K562 (cell line): ENCODE measurements around the gene ZFYVE1. TPM values are rescaled to one million over a fixed set of nuclear protein-coding genes. Genes with fewer than 3 reads are reported as not detected.
A peak's percentile ranks its signal among the peaks of the same experiment; 100 is the strongest.

ENCODE experiments used
- CREB1 ChIP-seq, 2 experiments: sonication (generic) in 1 of 2; formaldehyde crosslinking in 1 of 2; IDR thresholded peaks; 2 replicates each; pipeline versions ENCODE4 v1.6.1 to v1.8.0; 2012 to 2022; ENCODE audit warnings: inconsistent platforms in 1 of 2, mild to moderate bottlenecking in 1 of 2, missing genetic modification reagents in 1 of 2, moderate library complexity in 1 of 2
- FOXA3 ChIP-seq, 2 experiments: fragments of 450-650 bp in 1 of 2; sonication (generic) in 1 of 2; formaldehyde crosslinking; IDR thresholded peaks in 1 of 2; conservative IDR thresholded peaks in 1 of 2; 2 replicates each; pipeline versions ENCODE4 v1.4.0 to v1.8.0; 2020 to 2022; ENCODE audit warnings: mild to moderate bottlenecking in 2 of 2, missing genetic modification reagents in 1 of 2
- FOXP1 ChIP-seq: sonication (generic); formaldehyde crosslinking; IDR thresholded peaks from 2 replicates; pipeline ENCODE4 v1.8.0; 2022; ENCODE audit warnings: mild to moderate bottlenecking, missing genetic modification reagents
- JUN ChIP-seq, 2 experiments: sonication (generic) in 1 of 2; formaldehyde crosslinking in 1 of 2; IDR thresholded peaks; 2 replicates each; pipeline versions ENCODE4 v1.6.1 to v1.8.0; 2012 to 2022; ENCODE audit warnings: borderline replicate concordance in 2 of 2, mild to moderate bottlenecking in 2 of 2, improper control_type of control experiment in 1 of 2, low read depth in 1 of 2, low read length in 1 of 2, missing genetic modification reagents in 1 of 2
- PCBP1 ChIP-seq: fragments of 200-400 bp; formaldehyde crosslinking; IDR thresholded peaks from 2 replicates; pipeline ENCODE4 v1.6.1; 2018; ENCODE audit warnings: mild to moderate bottlenecking, low read depth, low read length; ENCODE audit not compliant: poor library complexity, severe bottlenecking
- POLR2A ChIP-seq: fragments of 450-650 bp; conservative IDR thresholded peaks from 2 replicates; pipeline ENCODE4 v1.6.1; 2016
- RFX1 ChIP-seq: fragments of 450-650 bp; IDR thresholded peaks from 2 replicates; pipeline ENCODE4 v1.6.1; 2016; ENCODE audit warnings: mild to moderate bottlenecking, moderate library complexity
- SAP30 ChIP-seq: fragments of 200-600 bp; sonication (generic); IDR thresholded peaks from 2 replicates; pipeline ENCODE4 v1.6.1; 2012; ENCODE audit warnings: borderline replicate concordance, low read depth, mild to moderate bottlenecking, moderate library complexity, low read length, control low read depth, inconsistent platforms; ENCODE audit not compliant: insufficient read depth, poor library complexity, severe bottlenecking
- SIN3A ChIP-seq, 2 experiments: fragments of 150-350 bp in 1 of 2; IDR thresholded peaks; 2 replicates each; pipeline ENCODE4 v1.6.1; 2011 to 2016; ENCODE audit warnings: borderline replicate concordance in 2 of 2, low read depth in 2 of 2, low read length in 2 of 2, mild to moderate bottlenecking in 2 of 2, moderate library complexity in 2 of 2; ENCODE audit not compliant: control insufficient read depth in 1 of 2
- SP2 ChIP-seq: IDR thresholded peaks from 2 replicates; pipeline ENCODE4 v1.6.1; 2011; ENCODE audit warnings: mild to moderate bottlenecking, low read depth, low read length, moderate library complexity; ENCODE audit not compliant: poor library complexity, severe bottlenecking; ENCODE audit errors: extremely low read depth
- ZNF121 ChIP-seq: sonication (generic); formaldehyde crosslinking; conservative IDR thresholded peaks from 2 replicates; pipeline ENCODE4 v1.8.0; 2022; ENCODE audit warnings: missing genetic modification reagents
- polyA plus RNA-seq, 8 experiments: library from polyadenylated mRNA; depleted of rRNA in 4 of 8; stranded (reverse) in 5 of 8; unstranded in 3 of 8; fragments of >200 nt; fragmentation: Nextera tagmentation in 2 of 8; fragmentation: Illumina TruSeq in 1 of 8; extraction: Ambion mirVana in 2 of 8; extraction: Trizol in 1 of 8; gene quantifications; 2 replicates each; pipeline versions ENCODE4 v1.2.1 to v1.2.3, GENCODE V29; 2011 to 2014; ENCODE audit warnings: inconsistent platforms in 1 of 8, missing spikeins in 1 of 8
- total RNA-seq, 7 experiments: library from RNA; depleted of rRNA in 6 of 7; stranded (reverse); fragments of >200 nt in 6 of 7; fragmentation: Illumina TruSeq in 2 of 7; extraction: Trizol in 2 of 7; gene quantifications; 2 replicates each; pipeline versions ENCODE4 v1.2.1 to v1.2.3, GENCODE V29; 2011 to 2021; ENCODE audit warnings: low replicate concordance in 1 of 7
- TF ChIP-seq, protein P1 (sequence below): sonication (generic); formaldehyde crosslinking; IDR thresholded peaks from 2 replicates; pipeline ENCODE4 v1.8.0; 2022; ENCODE audit warnings: mild to moderate bottlenecking, missing genetic modification reagents, borderline replicate concordance
- TF ChIP-seq, protein P2 (sequence below): fragments of 450-650 bp; IDR thresholded peaks from 2 replicates; pipeline ENCODE4 v1.6.1; 2016; ENCODE audit warnings: borderline replicate concordance
- TF ChIP-seq, protein P3 (sequence below): sonication (generic); formaldehyde crosslinking; IDR thresholded peaks from 2 replicates; pipeline ENCODE4 v1.8.0; 2022; ENCODE audit warnings: missing genetic modification reagents, mild to moderate bottlenecking, moderate library complexity, borderline replicate concordance
- TF ChIP-seq, protein P4 (sequence below): sonication (generic); formaldehyde crosslinking; IDR thresholded peaks from 2 replicates; pipeline ENCODE4 v1.8.1; 2023; ENCODE audit warnings: mild to moderate bottlenecking, missing genetic modification reagents
- TF ChIP-seq, protein P5 (sequence below): fragments of 250-450 bp; sonication (Bioruptor Pico); IDR thresholded peaks from 2 replicates; pipeline ENCODE4 v1.8.0; 2021; ENCODE audit warnings: moderate library complexity, mild to moderate bottlenecking, inconsistent platforms

ZFYVE1 gene
- total and polyA plus RNA-seq, 9 of the 15 experiments (the other 6 are each of a cell fraction or from before 2014, with no cell fraction given): 0.62 to 5.5 (median 3.4) TPM

DNA sequence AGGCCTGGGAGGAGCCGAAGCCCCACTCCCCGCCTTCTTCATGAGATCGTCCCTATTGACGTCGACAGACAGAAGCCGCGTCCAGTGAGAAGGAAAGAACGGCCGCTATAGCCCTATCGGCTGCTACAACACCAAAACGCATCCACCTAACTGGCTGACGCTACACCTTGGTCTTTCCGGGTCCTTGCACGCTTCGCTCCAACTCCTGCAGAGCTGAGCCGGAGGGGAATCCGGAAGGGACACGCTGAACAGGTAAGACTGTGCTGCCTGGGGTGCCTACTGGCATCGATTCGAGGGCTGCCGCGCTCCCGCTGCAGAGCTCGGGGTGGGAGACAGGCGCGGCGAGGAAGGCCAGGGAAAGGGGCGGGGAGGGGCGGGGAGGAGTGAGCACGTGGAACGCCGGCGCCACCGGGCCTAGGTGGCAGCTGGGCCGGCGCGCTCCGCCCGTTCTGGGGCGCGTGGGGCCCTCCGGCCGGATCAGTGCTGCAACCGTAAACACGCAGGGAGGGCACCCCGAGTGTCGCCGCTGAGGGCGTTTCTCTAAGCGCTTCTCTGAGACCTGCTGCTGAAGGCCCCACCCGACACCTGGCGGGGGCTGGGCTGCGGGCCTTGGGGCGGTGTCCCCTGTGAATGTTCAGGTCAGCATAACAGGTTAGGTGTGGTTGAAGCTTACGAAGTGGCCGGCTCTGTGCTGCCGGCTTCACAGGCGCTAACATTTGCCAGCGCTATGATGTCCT lies 100.4 kb downstream of the ZFYVE1 start, which contains the start of gene DCAF4 (continued):
- TF ChIP-seq, protein P1, sequence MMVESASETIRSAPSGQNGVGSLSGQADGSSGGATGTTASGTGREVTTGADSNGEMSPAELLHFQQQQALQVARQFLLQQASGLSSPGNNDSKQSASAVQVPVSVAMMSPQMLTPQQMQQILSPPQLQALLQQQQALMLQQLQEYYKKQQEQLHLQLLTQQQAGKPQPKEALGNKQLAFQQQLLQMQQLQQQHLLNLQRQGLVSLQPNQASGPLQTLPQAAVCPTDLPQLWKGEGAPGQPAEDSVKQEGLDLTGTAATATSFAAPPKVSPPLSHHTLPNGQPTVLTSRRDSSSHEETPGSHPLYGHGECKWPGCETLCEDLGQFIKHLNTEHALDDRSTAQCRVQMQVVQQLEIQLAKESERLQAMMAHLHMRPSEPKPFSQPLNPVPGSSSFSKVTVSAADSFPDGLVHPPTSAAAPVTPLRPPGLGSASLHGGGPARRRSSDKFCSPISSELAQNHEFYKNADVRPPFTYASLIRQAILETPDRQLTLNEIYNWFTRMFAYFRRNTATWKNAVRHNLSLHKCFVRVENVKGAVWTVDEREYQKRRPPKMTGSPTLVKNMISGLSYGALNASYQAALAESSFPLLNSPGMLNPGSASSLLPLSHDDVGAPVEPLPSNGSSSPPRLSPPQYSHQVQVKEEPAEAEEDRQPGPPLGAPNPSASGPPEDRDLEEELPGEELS (CRISPR knock-in tag): peak; percentile 62; the same call in 1 of the 2 replicates
- TF ChIP-seq SP2: peak; percentile 64
- no peak for TF ChIP-seq RFX1
- TF ChIP-seq, protein P2, sequence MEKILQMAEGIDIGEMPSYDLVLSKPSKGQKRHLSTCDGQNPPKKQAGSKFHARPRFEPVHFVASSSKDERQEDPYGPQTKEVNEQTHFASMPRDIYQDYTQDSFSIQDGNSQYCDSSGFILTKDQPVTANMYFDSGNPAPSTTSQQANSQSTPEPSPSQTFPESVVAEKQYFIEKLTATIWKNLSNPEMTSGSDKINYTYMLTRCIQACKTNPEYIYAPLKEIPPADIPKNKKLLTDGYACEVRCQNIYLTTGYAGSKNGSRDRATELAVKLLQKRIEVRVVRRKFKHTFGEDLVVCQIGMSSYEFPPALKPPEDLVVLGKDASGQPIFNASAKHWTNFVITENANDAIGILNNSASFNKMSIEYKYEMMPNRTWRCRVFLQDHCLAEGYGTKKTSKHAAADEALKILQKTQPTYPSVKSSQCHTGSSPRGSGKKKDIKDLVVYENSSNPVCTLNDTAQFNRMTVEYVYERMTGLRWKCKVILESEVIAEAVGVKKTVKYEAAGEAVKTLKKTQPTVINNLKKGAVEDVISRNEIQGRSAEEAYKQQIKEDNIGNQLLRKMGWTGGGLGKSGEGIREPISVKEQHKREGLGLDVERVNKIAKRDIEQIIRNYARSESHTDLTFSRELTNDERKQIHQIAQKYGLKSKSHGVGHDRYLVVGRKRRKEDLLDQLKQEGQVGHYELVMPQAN: peak; percentile 99
- TF ChIP-seq CREB1 (IDR thresholded peaks at IDR 0.05): no peak
- peak; percentile 66; the same call in 1 of the 2 replicates for TF ChIP-seq CREB1 (CRISPR knock-in tag; IDR thresholded peaks at IDR 0.05)
- TF ChIP-seq FOXA3 (CRISPR knock-in tag; conservative IDR thresholded peaks at IDR 0.05 in 1 of 2, IDR thresholded peaks at IDR 0.05 in 1 of 2): peak in 1 of 2 experiments; percentile 65; a peak in 2 of 4 replicates
- no peak for TF ChIP-seq ZNF121 (CRISPR knock-in tag)
- peak; percentile 69; the same call in 1 of the 2 replicates for TF ChIP-seq FOXP1
- TF ChIP-seq, protein P3, sequence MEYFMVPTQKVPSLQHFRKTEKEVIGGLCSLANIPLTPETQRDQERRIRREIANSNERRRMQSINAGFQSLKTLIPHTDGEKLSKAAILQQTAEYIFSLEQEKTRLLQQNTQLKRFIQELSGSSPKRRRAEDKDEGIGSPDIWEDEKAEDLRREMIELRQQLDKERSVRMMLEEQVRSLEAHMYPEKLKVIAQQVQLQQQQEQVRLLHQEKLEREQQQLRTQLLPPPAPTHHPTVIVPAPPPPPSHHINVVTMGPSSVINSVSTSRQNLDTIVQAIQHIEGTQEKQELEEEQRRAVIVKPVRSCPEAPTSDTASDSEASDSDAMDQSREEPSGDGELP: peak; percentile 88
- TF ChIP-seq, protein P4, sequence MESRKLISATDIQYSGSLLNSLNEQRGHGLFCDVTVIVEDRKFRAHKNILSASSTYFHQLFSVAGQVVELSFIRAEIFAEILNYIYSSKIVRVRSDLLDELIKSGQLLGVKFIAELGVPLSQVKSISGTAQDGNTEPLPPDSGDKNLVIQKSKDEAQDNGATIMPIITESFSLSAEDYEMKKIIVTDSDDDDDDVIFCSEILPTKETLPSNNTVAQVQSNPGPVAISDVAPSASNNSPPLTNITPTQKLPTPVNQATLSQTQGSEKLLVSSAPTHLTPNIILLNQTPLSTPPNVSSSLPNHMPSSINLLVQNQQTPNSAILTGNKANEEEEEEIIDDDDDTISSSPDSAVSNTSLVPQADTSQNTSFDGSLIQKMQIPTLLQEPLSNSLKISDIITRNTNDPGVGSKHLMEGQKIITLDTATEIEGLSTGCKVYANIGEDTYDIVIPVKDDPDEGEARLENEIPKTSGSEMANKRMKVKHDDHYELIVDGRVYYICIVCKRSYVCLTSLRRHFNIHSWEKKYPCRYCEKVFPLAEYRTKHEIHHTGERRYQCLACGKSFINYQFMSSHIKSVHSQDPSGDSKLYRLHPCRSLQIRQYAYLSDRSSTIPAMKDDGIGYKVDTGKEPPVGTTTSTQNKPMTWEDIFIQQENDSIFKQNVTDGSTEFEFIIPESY (CRISPR knock-in tag): 0 out of 2 replicates have a peak, but pooled peaks have one; percentile 68
- TF ChIP-seq, protein P5, sequence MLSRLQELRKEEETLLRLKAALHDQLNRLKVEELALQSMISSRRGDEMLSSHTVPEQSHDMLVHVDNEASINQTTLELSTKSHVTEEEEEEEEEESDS (CRISPR knock-in tag): no peak
- TF ChIP-seq PCBP1: peak; percentile 67
- TF ChIP-seq SAP30: peak; percentile 99
- TF ChIP-seq JUN (IDR thresholded peaks at IDR 0.05; ENCODE audit: borderline replicate concordance, low read depth, low read length): peak; percentile 4; the same call in 1 of the 2 replicates
- TF ChIP-seq JUN (CRISPR knock-in tag; IDR thresholded peaks at IDR 0.05; ENCODE audit: borderline replicate concordance): no peak
- TF ChIP-seq POLR2A: peak; percentile 55
- TF ChIP-seq SIN3A (IDR thresholded peaks at IDR 0.05; ENCODE audit: borderline replicate concordance in 2 of 2, control insufficient read depth in 1 of 2, low read depth in 2 of 2, low read length in 2 of 2): peak; percentile 75 to 94; a peak in 2 of 4 replicates
